Mesodermal cell (in vitro differentiated cells): Measurements from ENCODE around the gene LRRC4B.

Experiments
- H3K27ac ChIP-seq: 2 replicates; pipeline ENCODE4 v1.7.0; 2013; ENCODE audit warnings: mild to moderate bottlenecking, low read depth, low read length, moderate library complexity; ENCODE audit not compliant: severe bottlenecking
- H3K36me3 ChIP-seq: 2 replicates; pipeline ENCODE4 v1.7.1; 2013; ENCODE audit warnings: mild to moderate bottlenecking, low read length, moderate library complexity; ENCODE audit not compliant: control insufficient read depth, insufficient read depth
- H3K4me1 ChIP-seq: one replicate; pipeline ENCODE4 v1.7.1; 2013; ENCODE audit warnings: mild to moderate bottlenecking, low read length; ENCODE audit not compliant: insufficient read depth, control insufficient read depth, poor library complexity, severe bottlenecking
- H3K4me3 ChIP-seq: 2 replicates; pipeline ENCODE4 v1.7.0; 2013; ENCODE audit warnings: low read length, control low read depth, mild to moderate bottlenecking; ENCODE audit not compliant: insufficient read depth, poor library complexity, severe bottlenecking; ENCODE audit errors: extremely low read depth
- H3K9me3 ChIP-seq: 2 replicates; pipeline ENCODE4 v1.7.1; 2013; ENCODE audit warnings: mild to moderate bottlenecking, low read length, moderate library complexity; ENCODE audit not compliant: control insufficient read depth
- WGBS, 2 experiments: methylation state at CpG; one replicate each; pipeline ENCODE4 v1.1.5; 2013; ENCODE audit warnings: missing lambda C conversion rate in 2 of 2; ENCODE audit not compliant: insufficient coverage in 2 of 2; 5-methylcytosine and 5-hydroxymethylcytosine counted together

Gene LRRC4B

DNA sequence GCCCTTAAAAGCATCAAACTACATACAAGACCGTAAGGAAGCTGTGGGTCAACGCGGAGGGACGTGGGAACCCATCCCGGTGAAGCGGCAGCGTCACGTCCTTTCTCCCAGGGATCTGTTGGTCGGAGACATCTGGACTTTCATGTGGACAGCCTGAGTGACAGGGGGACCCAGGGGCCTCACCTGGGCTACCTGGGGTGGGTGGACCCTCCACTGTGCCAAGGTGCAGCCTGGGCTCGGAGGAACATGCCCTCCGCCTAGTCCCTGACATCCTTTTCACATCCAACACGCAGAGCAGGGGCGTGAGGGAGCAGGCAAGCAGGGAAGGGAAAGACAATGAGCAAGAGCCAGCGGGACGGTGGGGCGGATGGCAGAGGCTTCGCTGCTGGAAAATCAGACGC, 77.8 kb downstream of the LRRC4B start:
- no peak overlapping the region for H3K27ac ChIP-seq
- H3K4me3 ChIP-seq: no peak overlapping the region
- peaks cover 12% of the 10 kb centered on the region for H3K9me3 ChIP-seq
- WGBS, 2 experiments: 94 to 98% methylated on average over 10 to 16 of the region's 18 CpGs
- peaks cover 3% of the 10 kb centered on the region for H3K36me3 ChIP-seq
- H3K4me1 ChIP-seq: no peaks in the 10 kb centered on the region

DNA sequence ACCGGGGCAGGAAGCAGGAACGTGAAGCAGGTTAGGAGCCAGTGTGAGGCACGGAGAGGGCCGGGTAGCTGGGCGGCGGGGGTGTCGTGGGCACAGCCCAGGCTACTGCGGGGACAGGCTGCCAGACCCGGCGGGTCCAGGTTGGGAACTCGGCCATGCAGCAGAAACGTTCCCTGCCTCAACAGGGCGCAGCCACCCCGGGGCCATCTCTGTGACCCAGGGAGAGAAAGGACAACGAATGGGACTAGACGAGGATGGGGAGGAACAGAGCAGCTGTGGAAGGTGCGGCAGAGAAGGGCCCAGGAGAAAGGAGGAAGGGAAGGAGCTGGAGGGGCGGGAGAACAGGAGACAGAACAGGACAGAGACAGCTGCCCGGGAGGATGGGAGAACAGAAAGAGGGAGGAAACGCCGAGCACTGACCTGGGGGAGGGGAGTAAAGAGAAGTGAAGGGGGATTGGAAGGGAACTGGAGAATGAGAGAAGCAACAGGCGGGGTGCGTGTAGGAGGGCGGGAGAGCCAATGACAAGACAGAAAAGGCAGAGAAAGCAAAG, 78.7 kb downstream of the LRRC4B start:
- Histone ChIP-seq H3K9me3 (peaks cover 16% of the 10 kb centered on the region), H3K4me3 (no peak overlapping the region), H3K4me1 (no peaks in the 10 kb centered on the region), H3K27ac (no peak overlapping the region), H3K36me3 (peaks cover 3% of the 10 kb centered on the region)
- whole genome bisulfite sequencing, 2 experiments: 39 to 55% methylated on average over 17 to 19 of the region's 24 CpGs

DNA sequence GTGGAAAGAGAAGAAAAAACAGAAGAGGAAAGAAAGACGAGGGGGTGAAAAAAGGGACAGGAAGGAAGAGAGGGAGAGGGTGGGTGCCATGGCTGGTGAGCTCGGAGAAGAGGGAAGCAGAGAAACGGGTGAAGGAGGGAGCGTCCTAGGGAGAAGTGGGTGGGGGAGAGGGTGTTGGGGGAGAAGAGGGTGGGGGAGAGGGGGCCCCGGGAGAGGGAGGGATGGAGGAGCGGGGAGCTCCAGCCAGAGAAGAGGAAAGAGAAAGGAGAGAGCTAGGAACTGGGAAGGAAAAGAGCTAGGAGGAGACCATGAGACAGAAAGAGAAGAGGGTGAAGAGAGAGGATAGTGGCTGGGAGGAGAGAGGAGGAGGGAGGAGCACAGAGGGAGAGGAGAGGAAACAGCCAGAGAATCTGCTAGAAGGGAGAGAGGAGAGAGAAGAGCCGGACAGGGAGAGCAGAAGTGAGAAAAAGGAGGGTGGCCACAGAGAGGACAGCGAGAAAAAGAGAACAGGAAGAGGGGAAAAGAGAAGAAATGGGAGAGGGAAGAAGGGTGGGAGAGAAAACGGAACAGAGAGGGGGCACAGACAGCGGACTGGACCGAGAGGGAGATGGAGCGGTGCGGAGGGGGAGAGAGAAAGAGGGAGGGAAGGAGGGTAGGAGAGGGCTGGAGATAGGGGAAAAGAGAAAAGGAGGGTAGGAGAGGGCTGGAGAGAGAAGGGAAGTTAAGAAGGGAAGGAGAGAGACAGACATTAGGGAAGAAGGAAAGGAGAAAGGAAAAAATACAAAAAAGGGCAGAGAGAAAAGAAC, 79.6 kb downstream of the LRRC4B start:
- 51 to 52% methylated on average over 12 to 13 of the region's 13 CpGs for WGBS, 2 experiments
- H3K4me1 ChIP-seq: no peaks in the 10 kb centered on the region
- H3K4me3 ChIP-seq: no peak overlapping the region
- H3K27ac ChIP-seq: no peak overlapping the region
- peaks cover 3% of the 10 kb centered on the region for H3K36me3 ChIP-seq
- H3K9me3 ChIP-seq: peaks cover 16% of the 10 kb centered on the region

DNA sequence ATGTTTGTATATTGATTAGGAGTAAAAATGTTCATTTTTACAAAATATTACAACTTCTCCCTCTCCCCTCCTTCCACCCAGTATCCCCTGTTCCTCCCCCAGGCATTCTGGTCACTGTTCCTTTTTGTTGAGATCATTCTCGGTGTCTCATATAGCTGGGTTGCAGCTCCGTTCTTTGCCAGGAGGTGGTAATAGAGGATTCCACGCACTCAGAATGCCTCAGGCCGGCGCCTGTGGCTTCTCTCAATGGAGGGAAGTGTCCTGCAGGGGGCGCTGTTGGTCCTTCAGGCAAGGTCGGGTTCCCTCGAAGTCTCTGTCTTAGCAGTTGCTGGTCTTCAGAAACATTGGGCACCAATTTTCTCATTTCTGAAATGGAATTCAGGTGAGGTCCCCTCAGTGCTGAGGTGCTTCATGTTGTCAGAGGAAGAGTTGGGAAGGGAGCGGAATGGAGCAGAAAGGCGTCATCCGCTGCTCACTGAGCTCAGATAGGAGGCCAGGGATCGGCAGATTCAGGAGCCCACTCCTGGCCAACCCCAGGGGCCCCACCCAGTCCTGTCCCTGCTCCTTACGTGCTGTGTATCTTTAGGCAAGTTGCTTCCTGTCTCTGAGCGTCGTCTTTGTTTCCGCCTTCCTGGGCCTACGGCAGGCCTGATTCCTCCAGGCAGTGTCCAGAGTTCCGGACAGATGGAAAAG, 81.3 kb downstream of the LRRC4B start:
- Histone ChIP-seq H3K4me3 (no peak overlapping the region), H3K4me1 (no peaks in the 10 kb centered on the region), H3K36me3 (peaks cover 9% of the 10 kb centered on the region), H3K27ac (no peak overlapping the region), H3K9me3 (peaks cover 16% of the 10 kb centered on the region)
- WGBS, 2 experiments: 82 to 83% methylated on average over 14 to 17 of the region's 18 CpGs

DNA sequence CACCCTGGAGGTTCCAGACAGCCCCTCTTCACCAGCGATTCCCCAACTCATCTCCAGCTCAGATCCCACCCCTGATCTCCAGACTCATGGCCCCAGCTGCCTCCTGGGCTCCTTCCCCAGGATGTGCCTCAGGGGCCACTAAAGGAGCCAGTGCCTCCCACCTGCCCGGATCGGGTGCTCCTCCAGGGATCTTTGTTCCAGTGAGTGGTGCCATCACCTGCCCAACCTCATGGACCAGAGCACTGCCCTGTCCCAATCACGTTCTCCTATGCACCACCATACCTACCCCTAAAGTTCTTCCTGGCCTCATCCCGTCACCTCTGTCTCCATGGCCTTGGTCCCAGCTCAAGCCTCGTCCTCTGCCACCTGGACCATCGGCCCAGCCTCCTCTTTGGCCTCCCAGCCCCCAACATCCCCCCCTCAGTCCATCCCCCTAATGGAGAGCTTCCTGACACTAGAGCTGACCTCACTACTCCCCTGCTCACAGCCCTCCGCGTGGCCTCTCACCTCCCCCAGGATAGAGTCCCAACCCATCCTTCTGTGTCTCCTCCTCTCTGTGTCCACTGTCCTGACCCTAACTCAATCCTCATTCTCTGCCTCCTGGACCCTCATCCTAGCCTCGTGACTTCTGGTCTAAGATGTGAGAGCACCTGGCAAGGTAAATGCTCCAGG, 82.8 kb downstream of the LRRC4B start:
- Histone ChIP-seq H3K4me1 (no peaks in the 10 kb centered on the region), H3K9me3 (peaks cover 16% of the 10 kb centered on the region), H3K27ac (no peak overlapping the region), H3K4me3 (no peak overlapping the region), H3K36me3 (peaks cover 15% of the 10 kb centered on the region)
- WGBS, 2 experiments: 88 to 92% methylated on average over 7 to 10 of the region's 10 CpGs

DNA sequence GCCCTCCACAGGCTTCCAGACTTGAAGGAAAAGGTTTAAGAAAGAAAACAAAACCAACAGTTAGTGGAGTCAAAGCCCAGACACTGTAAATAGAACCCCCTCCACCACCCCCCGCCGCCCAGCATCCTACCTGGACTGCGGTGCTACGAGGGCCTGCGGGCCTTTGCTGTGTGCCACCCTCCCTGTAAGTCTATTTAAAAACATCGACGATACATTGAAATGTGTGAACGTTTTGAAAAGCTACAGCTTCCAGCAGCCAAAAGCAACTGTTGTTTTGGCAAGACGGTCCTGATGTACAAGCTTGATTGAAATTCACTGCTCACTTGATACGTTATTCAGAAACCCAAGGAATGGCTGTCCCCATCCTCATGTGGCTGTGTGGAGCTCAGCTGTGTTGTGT, 85.3 kb downstream of the LRRC4B start:
- H3K27ac ChIP-seq: no peak overlapping the region
- 93% methylated on average over 10 of the region's 10 CpGs for WGBS, 2 experiments

DNA sequence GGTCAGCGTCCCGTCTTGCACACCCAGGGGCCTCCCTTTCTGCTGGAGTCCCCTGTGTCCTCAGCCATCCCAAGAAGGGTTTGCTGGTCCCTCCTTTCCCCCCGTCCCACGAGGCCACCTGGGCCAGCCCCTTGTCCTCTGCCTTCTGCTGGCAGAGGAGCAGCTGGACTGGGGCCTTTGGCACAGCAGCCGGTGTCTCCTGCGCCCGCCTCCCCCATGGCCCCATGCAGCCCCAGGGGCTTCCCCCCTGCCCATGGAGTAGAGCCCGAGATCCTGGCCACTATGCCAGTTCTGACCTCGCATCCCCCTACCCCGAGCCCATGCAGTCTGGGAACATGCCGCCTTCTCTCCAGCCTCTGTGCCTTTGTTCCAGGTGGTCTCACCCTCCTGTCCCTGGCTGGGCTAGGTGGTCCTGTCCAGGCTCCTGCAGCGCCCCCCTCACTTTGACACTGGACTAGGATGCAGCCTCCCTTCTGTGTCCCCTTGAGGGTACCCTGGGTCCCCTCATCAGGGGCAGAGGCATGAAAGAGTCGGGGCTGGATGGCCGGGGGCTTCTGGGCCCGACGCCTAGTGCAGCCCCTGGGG, 85.9 kb downstream of the LRRC4B start:
- H3K4me1 ChIP-seq: no peaks in the 10 kb centered on the region
- 91 to 96% methylated on average over 13 to 16 of the region's 16 CpGs for WGBS, 2 experiments
- peaks cover 35% of the 10 kb centered on the region for H3K36me3 ChIP-seq
- H3K4me3 ChIP-seq: no peak overlapping the region
- H3K9me3 ChIP-seq: peaks cover 21% of the 10 kb centered on the region
- no peak overlapping the region for H3K27ac ChIP-seq

More for the DNA sequence above, 85.3 kb downstream of the LRRC4B start:
- no peak overlapping the region for H3K4me3 ChIP-seq
- H3K4me1 ChIP-seq: no peaks in the 10 kb centered on the region
- H3K9me3 ChIP-seq: peaks cover 21% of the 10 kb centered on the region
- H3K36me3 ChIP-seq: peaks cover 31% of the 10 kb centered on the region

DNA sequence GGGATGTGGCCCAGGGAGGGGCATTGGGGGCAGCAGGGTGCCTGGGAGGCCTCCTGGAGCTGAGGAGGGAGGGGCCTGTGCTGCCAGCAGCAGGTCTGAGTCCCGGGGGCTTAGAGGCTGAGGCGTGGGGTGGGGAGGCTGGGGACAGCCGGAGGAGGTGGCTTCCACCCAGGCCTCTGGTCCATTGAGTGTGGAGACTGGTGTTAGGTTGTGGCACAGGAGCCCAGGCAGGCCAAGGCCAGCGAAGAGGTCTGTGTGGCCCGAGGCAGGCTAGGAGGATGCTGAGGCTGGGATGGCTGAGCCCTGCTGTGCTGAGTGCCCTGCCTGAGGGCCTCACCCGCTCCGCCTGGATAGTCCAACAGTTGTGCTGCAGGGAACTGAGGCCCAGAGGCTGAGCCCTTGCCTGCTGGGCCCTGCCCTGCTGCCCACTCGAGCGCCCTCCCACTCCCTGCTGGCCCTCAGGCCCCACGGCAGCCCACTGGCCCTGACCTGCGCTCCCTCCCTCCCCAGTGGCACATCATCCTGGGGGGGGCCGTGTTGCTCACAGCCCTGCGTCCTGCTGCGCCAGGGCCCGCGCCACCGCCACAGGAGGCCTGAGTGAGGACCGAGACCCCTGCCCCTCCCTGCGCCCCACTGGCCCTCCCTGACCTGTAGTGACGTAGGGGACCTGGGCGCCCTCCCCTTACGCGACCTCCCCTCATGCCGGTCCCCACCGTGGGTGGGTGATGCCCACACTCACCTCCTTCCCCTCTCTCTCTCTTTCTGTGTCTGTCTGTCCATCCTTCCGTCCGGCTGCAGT, 86.7 kb downstream of the LRRC4B start:
- WGBS, 2 experiments: 91 to 92% methylated on average over 23 of the region's 27 CpGs
- no peak overlapping the region for H3K4me3 ChIP-seq
- H3K27ac ChIP-seq: no peak overlapping the region
- H3K9me3 ChIP-seq: peaks cover 20% of the 10 kb centered on the region
- H3K4me1 ChIP-seq: no peaks in the 10 kb centered on the region
- peaks cover 35% of the 10 kb centered on the region for H3K36me3 ChIP-seq

DNA sequence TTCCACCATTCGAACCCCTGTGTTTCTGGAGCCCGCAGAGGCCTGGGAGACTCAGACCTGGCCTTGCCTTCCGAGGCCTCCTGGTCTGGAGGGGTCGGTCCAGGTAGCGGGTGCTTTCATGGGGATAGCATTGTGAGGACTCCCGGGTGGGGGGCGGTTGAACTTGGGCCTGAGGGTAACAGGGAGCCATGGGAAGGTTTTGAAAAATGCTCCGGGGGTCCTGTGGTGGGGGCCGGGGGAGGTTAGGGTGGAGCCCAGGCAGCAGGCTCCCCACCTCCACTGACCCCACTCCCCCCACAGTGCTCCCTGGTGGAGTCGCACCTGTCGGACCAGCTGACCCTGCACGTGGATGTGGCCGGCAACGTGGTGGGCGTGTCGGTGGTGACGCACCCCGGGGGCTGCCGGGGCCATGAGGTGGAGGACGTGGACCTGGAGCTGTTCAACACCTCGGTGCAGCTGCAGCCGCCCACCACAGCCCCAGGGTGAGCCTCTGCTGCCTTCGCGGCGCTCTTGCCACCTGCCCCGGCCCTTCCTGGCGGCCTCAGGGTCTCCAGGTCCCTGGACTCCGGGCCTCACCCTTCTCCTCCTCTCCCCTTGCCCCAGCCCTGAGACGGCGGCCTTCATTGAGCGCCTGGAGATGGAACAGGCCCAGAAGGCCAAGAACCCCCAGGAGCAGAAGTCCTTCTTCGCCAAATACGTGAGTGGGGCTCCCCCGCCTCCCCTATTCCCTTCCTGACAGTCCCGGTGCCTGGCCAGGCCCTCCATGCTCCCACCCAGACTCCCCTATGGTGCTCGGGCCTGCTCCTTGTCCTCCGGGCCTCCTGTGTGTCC, 87.7 kb downstream of the LRRC4B start:
- 91 to 94% methylated on average over 22 to 28 of the region's 37 CpGs for WGBS, 2 experiments
- H3K36me3 ChIP-seq: peaks cover 31% of the 10 kb centered on the region

More for the DNA sequence above, 87.7 kb downstream of the LRRC4B start:
- no peak overlapping the region for H3K27ac ChIP-seq
- H3K4me1 ChIP-seq: no peaks in the 10 kb centered on the region
- H3K9me3 ChIP-seq: peaks cover 10% of the 10 kb centered on the region
- no peak overlapping the region for H3K4me3 ChIP-seq
